WTC11 (cell line): ENCODE measurements around the gene RPL19. TPM values are rescaled to one million over a fixed set of nuclear protein-coding genes. Genes with fewer than 3 reads are reported as not detected.

Source experiments
- ATAC-seq: fragments of 200-7000 bp; cut with Tn5 transposase; 2 replicates; pipeline ENCODE4 v1.10.0; 2021; ENCODE audit warnings: mild to moderate bottlenecking, moderate library complexity
- CTCF ChIA-PET: fragments of 300-600 bp; sonication (Branson Sonifier 250); formaldehyde crosslinking; loops from one replicate; lab custom pipeline; 2021; ENCODE audit warnings: antibody characterized with exemption; lab: Charles Lee
- POLR2A ChIA-PET: fragments of 350-600 bp; sonication (Branson Sonifier 250); formaldehyde crosslinking; loops from one replicate; lab custom pipeline; 2021; ENCODE audit warnings: antibody characterized with exemption; lab: Charles Lee
- DNase-seq: peaks from one replicate; pipeline ENCODE4 v3.0.0; 2021; ENCODE audit warnings: low spot score
- H3K27ac Mint-ChIP-seq: 2 replicates; pipeline ENCODE4 v1.8.0; 2021; ENCODE audit warnings: mixed read lengths
- H3K27me3 Mint-ChIP-seq: 2 replicates; pipeline ENCODE4 v1.8.0; 2021; ENCODE audit warnings: low read depth, mild to moderate bottlenecking, moderate library complexity, mixed read lengths
- H3K36me3 Mint-ChIP-seq: 2 replicates; pipeline ENCODE4 v1.8.0; 2021; ENCODE audit warnings: mixed read lengths
- H3K4me1 Mint-ChIP-seq: 2 replicates; pipeline ENCODE4 v1.8.0; 2022; ENCODE audit warnings: mixed read lengths
- H3K4me3 Mint-ChIP-seq: 2 replicates; pipeline ENCODE4 v1.8.0; 2021; ENCODE audit warnings: mild to moderate bottlenecking, moderate library complexity, mixed read lengths
- H3K9me3 Mint-ChIP-seq: 2 replicates; pipeline ENCODE4 v1.8.0; 2021; ENCODE audit warnings: mixed read lengths
- AR ChIP-seq: fragments of 250-450 bp; sonication (Bioruptor Pico); IDR thresholded peaks from 2 replicates; pipeline ENCODE4 v1.9.0; 2021; ENCODE audit warnings: mild to moderate bottlenecking
- ATF1 ChIP-seq: sonication (generic); formaldehyde crosslinking; IDR thresholded peaks from 2 replicates; pipeline ENCODE4 v1.8.1; 2023; ENCODE audit warnings: mild to moderate bottlenecking, moderate library complexity, missing genetic modification reagents
- ESRRA ChIP-seq: sonication (generic); formaldehyde crosslinking; IDR thresholded peaks from 2 replicates; pipeline ENCODE4 v1.8.1; 2022; ENCODE audit warnings: mild to moderate bottlenecking, missing genetic modification reagents, borderline replicate concordance
- HMGXB4 ChIP-seq: sonication (generic); formaldehyde crosslinking; IDR thresholded peaks from 2 replicates; pipeline ENCODE4 v1.8.1; 2023; ENCODE audit warnings: mild to moderate bottlenecking, moderate library complexity, missing genetic modification reagents
- IRF1 ChIP-seq: sonication (generic); formaldehyde crosslinking; IDR thresholded peaks from 2 replicates; pipeline ENCODE4 v1.8.0; 2023; ENCODE audit warnings: missing genetic modification reagents
- NFYB ChIP-seq: sonication (generic); formaldehyde crosslinking; conservative IDR thresholded peaks from 2 replicates; pipeline ENCODE4 v1.8.0; 2022; ENCODE audit warnings: low read depth, missing genetic modification reagents
- NR2C2 ChIP-seq: sonication (generic); formaldehyde crosslinking; IDR thresholded peaks from 2 replicates; pipeline ENCODE4 v1.8.0; 2022; ENCODE audit warnings: mild to moderate bottlenecking, missing genetic modification reagents
- OVOL2 ChIP-seq: fragments of 250-450 bp; sonication (Bioruptor Pico); IDR thresholded peaks from 2 replicates; pipeline ENCODE4 v1.9.0; 2021; ENCODE audit warnings: mild to moderate bottlenecking, borderline replicate concordance
- PRDM15 ChIP-seq: sonication (generic); formaldehyde crosslinking; IDR thresholded peaks from 2 replicates; pipeline ENCODE4 v1.8.0; 2022; ENCODE audit warnings: missing genetic modification reagents
- SP1 ChIP-seq: sonication (generic); formaldehyde crosslinking; conservative IDR thresholded peaks from 2 replicates; pipeline ENCODE4 v1.8.1; 2022; ENCODE audit warnings: missing genetic modification reagents
- TCF7 ChIP-seq: sonication (generic); formaldehyde crosslinking; IDR thresholded peaks from 2 replicates; pipeline ENCODE4 v1.8.0; 2022; ENCODE audit warnings: mild to moderate bottlenecking, low read depth, missing genetic modification reagents, moderate library complexity
- ZBTB21 ChIP-seq: sonication (generic); formaldehyde crosslinking; IDR thresholded peaks from 2 replicates; pipeline ENCODE4 v1.8.1; 2023; ENCODE audit warnings: mild to moderate bottlenecking, missing genetic modification reagents, borderline replicate concordance
- ZNF232 ChIP-seq: sonication (generic); formaldehyde crosslinking; IDR thresholded peaks from 2 replicates; pipeline ENCODE4 v1.8.0; 2022; ENCODE audit warnings: mild to moderate bottlenecking, missing genetic modification reagents
- ZNF416 ChIP-seq: fragments of 250-450 bp; sonication (Bioruptor Pico); IDR thresholded peaks from 2 replicates; pipeline ENCODE4 v1.9.0; 2021; ENCODE audit warnings: mild to moderate bottlenecking, inconsistent platforms
- ZNF423 ChIP-seq: fragments of 250-450 bp; sonication (Bioruptor Pico); IDR thresholded peaks from 2 replicates; pipeline ENCODE4 v2.1.2; 2022; ENCODE audit warnings: mild to moderate bottlenecking, moderate library complexity
- total RNA-seq: library from RNA; stranded (reverse); gene quantifications from 3 replicates; pipeline ENCODE4 v1.2.3, GENCODE V29; 2021
- TF ChIP-seq, protein P1 (sequence below): sonication (generic); formaldehyde crosslinking; IDR thresholded peaks from 2 replicates; pipeline ENCODE4 v1.8.1; 2022; ENCODE audit warnings: missing genetic modification reagents, borderline replicate concordance
- TF ChIP-seq, protein P2 (sequence below): fragments of 250-450 bp; sonication (Bioruptor Pico); conservative IDR thresholded peaks from 2 replicates; pipeline ENCODE4 v1.9.0; 2021; ENCODE audit warnings: mild to moderate bottlenecking
- TF ChIP-seq, protein P3 (sequence below): sonication (generic); formaldehyde crosslinking; IDR thresholded peaks from 2 replicates; pipeline ENCODE4 v1.8.1; 2022; ENCODE audit warnings: mild to moderate bottlenecking, moderate library complexity, missing genetic modification reagents

Gene RPL19
- total RNA-seq, 1 experiment from 2014 or later: 1,970 TPM

DNA sequence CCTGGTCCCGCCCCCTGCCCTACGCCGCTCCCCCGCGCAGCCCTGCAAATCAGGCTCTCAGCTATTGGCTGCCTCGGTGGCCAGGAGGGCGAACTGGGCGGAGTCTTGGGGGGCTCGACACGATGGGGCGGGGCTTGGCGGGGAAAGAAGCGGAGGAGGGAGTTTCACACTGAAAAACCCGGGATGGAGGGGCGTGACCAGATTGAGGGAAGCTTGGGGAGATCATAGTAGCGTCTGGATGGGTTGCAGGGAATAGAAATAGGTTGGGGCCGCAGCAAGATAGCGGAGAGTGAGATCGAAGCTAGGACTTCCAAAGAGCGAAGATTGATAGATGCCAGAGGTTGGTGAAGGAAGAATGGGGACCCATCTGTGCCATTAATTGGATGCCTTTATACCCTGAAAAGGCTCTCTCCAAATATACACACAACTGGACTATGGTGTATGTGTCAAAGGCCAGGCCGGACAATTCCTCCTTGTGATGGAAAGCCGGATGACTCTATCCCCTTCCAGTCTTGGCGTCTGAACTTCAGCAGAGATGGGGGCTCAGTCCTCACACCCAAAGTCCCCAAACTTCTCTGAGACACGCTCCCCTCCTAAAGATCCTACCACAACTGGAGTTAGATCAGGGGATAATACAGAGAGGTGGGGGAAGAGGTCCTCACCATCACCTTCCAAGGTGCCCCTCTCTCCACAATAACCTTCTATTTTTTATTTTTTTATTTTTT lies 26.0 kb downstream of the RPL19 start:
- peaks cover 45% of the 10 kb centered on the region for H3K27me3 Mint-ChIP-seq
- POLR2A ChIA-PET: interaction anchor here (0.5 to 1.1 kb wide), 6 partner anchors 14 to 92 kb away, joined by 3 to 5 read pairs (median 3); partner anchors contain the start of gene RPL19
- no peaks in the 10 kb centered on the region for H3K9me3 Mint-ChIP-seq
- TF ChIP-seq, protein P1, sequence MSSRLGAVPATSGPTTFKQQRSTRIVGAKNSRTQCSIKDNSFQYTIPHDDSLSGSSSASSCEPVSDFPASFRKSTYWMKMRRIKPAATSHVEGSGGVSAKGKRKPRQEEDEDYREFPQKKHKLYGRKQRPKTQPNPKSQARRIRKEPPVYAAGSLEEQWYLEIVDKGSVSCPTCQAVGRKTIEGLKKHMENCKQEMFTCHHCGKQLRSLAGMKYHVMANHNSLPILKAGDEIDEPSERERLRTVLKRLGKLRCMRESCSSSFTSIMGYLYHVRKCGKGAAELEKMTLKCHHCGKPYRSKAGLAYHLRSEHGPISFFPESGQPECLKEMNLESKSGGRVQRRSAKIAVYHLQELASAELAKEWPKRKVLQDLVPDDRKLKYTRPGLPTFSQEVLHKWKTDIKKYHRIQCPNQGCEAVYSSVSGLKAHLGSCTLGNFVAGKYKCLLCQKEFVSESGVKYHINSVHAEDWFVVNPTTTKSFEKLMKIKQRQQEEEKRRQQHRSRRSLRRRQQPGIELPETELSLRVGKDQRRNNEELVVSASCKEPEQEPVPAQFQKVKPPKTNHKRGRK: no peak
- TF ChIP-seq IRF1 (no peak), PRDM15 (CRISPR knock-in tag) (peak; percentile 63), SP1 (peak; percentile 76), ATF1 (CRISPR knock-in tag) (no peak), ZNF416 (CRISPR knock-in tag) (no peak), ZNF423 (CRISPR knock-in tag) (no peak), TCF7 (CRISPR knock-in tag) (no peak), OVOL2 (CRISPR knock-in tag) (no peak), HMGXB4 (no peak), ZBTB21 (no peak), ZNF232 (CRISPR knock-in tag) (no peak), AR (CRISPR knock-in tag) (no peak), ESRRA (CRISPR knock-in tag) (no peak), NR2C2 (CRISPR knock-in tag) (no peak), NFYB (CRISPR knock-in tag) (0 out of 2 replicates have a peak, but pooled peaks have one; percentile 3)
- TF ChIP-seq, protein P2, sequence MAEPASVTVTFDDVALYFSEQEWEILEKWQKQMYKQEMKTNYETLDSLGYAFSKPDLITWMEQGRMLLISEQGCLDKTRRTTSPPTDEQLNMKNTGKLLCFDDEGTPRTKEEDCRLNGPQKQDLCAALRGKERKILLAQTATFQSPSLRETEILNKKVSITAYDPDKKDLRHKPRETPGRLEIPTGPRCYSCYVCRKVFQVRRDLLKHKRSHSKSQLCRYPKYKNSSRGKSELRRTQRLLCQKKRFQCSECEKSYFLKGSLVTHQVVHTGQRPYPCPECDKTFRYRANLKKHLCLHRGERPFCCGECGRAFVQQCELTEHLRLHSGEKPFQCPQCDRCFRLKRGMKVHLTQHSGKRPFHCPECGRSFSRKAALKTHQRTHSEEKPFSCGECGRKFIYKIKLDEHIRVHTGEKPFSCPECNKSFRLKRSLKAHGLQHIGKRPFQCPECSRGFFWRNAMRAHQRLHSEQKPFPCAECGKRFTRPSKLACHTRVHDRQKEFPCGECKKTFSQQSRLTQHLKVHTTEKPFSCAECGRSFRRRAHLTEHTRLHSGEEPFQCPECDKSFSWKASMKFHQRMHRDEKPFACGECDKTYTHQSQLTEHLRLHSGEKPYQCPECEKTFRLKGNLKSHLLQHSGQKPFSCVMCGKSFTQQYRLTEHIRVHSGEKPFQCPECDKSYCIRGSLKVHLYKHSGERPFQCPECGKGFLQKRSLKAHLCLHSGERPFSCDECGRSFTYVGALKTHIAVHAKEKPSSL (CRISPR knock-in tag): no peak
- TF ChIP-seq, protein P3, sequence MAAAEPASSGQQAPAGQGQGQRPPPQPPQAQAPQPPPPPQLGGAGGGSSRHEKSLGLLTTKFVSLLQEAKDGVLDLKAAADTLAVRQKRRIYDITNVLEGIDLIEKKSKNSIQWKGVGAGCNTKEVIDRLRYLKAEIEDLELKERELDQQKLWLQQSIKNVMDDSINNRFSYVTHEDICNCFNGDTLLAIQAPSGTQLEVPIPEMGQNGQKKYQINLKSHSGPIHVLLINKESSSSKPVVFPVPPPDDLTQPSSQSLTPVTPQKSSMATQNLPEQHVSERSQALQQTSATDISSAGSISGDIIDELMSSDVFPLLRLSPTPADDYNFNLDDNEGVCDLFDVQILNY (CRISPR knock-in tag): 0 out of 2 replicates have a peak, but pooled peaks have one; percentile 32
- peak overlapping the region; percentile 26; the same call in 1 of the 2 replicates for H3K27ac Mint-ChIP-seq
- ATAC-seq (peak; percentile 96), DNase-seq (peak; percentile 98)
- CTCF ChIA-PET: interaction anchor here (0.6 to 1.4 kb wide), 21 partner anchors 8 to 407 kb away, joined by 3 to 67 read pairs (median 4); partner anchors contain the start of genes ARL5C and RPL19
- H3K4me3 Mint-ChIP-seq: peak overlapping the region; percentile 56
- H3K4me1 Mint-ChIP-seq: peaks cover 11% of the 10 kb centered on the region
- no peaks in the 10 kb centered on the region for H3K36me3 Mint-ChIP-seq
